Measurements from ENCODE around the gene PDZRN3. TPM values are rescaled to one million over a fixed set of nuclear protein-coding genes. Genes with fewer than 3 reads are reported as not detected.

The PDZRN3 gene
- total and polyA plus RNA-seq, 7 donors = 2.5 to 39.3 (median 16.0) TPM

- DNase-seq (no peak), ATAC-seq (no peak)
- H3K36me3 ChIP-seq (ENCODE audit: insufficient read depth in 1 of 2, low read depth in 1 of 2) = no peaks in the 10 kb centered on the region
- H3K4me1 ChIP-seq = no peaks in the 10 kb centered on the region
- no peaks in the 10 kb centered on the region for H3K9me3 ChIP-seq
- H3K4me3 ChIP-seq = no peak overlapping the region
- 76 to 80% (median 77%) methylated on average over 4 of the region's 4 CpGs for WGBS, 3 donors
- H3K27ac ChIP-seq = no peak overlapping the region
- H3K27me3 ChIP-seq (ENCODE audit: insufficient read depth in 3 of 3, low read length in 2 of 3) = no peaks in the 10 kb centered on the region
- intact Hi-C loops (cut with DNase I) = no loop called here
- TF ChIP-seq CTCF (IDR thresholded peaks at IDR 0.05) = no peak
Measured at GRCh38 chr3:73658227-73658626, 33.5 kb upstream of the PDZRN3 start.

- ATAC-seq = no peak
- no peak for DNase-seq
- intact Hi-C loops (cut with DNase I) = no loop called here
- Histone ChIP-seq H3K4me3 (no peak overlapping the region), H3K9me3 (no peaks in the 10 kb centered on the region), H3K36me3 (ENCODE audit: insufficient read depth in 1 of 2, low read depth in 1 of 2) (no peaks in the 10 kb centered on the region), H3K27ac (no peak overlapping the region), H3K27me3 (ENCODE audit: insufficient read depth in 3 of 3, low read length in 2 of 3) (no peaks in the 10 kb centered on the region), H3K4me1 (no peaks in the 10 kb centered on the region)
- no peak for TF ChIP-seq CTCF (IDR thresholded peaks at IDR 0.05)
Measured at GRCh38 chr3:73657186-73657585, 32.4 kb upstream of the PDZRN3 start.

GRCh38 chr3:73656241-73656890 is 31.6 kb upstream of the PDZRN3 start:
- TF ChIP-seq CTCF (IDR thresholded peaks at IDR 0.05) = no peak
- Histone ChIP-seq H3K4me1 (no peaks in the 10 kb centered on the region), H3K36me3 (ENCODE audit: insufficient read depth in 1 of 2, low read depth in 1 of 2) (no peaks in the 10 kb centered on the region), H3K9me3 (no peaks in the 10 kb centered on the region), H3K4me3 (no peak overlapping the region), H3K27me3 (ENCODE audit: insufficient read depth in 3 of 3, low read length in 2 of 3) (no peaks in the 10 kb centered on the region), H3K27ac (no peak overlapping the region)
- DNase-seq = no peak
- intact Hi-C loops (cut with DNase I) = no loop called here
- no peak for ATAC-seq
- 87 to 91% (median 89%) methylated on average over 4 of the region's 4 CpGs for WGBS, 3 donors

- 91 to 96% (median 92%) methylated on average over 5 of the region's 5 CpGs for WGBS, 3 donors
- H3K27ac ChIP-seq = no peak overlapping the region
- H3K27me3 ChIP-seq (ENCODE audit: insufficient read depth in 3 of 3, low read length in 2 of 3) = no peaks in the 10 kb centered on the region
- H3K9me3 ChIP-seq = no peaks in the 10 kb centered on the region
- ATAC-seq (no peak), DNase-seq (no peak)
- H3K36me3 ChIP-seq (ENCODE audit: insufficient read depth in 1 of 2, low read depth in 1 of 2) = no peaks in the 10 kb centered on the region
- no peak overlapping the region for H3K4me3 ChIP-seq
- H3K4me1 ChIP-seq = no peaks in the 10 kb centered on the region
- no peak for TF ChIP-seq CTCF (IDR thresholded peaks at IDR 0.05)
- intact Hi-C loops (cut with DNase I) = no loop called here
Measured at GRCh38 chr3:73655197-73655596, 30.5 kb upstream of the PDZRN3 start.

GRCh38 chr3:73653877-73654276 is 29.1 kb upstream of the PDZRN3 start:
- H3K4me3 ChIP-seq = no peak overlapping the region
- intact Hi-C loops (cut with DNase I) = no loop called here
- H3K4me1 ChIP-seq = no peaks in the 10 kb centered on the region
- no peak for TF ChIP-seq CTCF (IDR thresholded peaks at IDR 0.05)
- 70 to 86% (median 83%) methylated on average over 1 of the region's 1 CpG for WGBS, 3 donors
- no peak overlapping the region for H3K27ac ChIP-seq
- no peaks in the 10 kb centered on the region for H3K36me3 ChIP-seq (ENCODE audit: insufficient read depth in 1 of 2, low read depth in 1 of 2)
- DNase-seq (no peak), ATAC-seq (no peak)
- H3K27me3 ChIP-seq (ENCODE audit: insufficient read depth in 3 of 3, low read length in 2 of 3) = no peaks in the 10 kb centered on the region
- no peaks in the 10 kb centered on the region for H3K9me3 ChIP-seq

Measured in psoas muscle (tissue), 8 donors.